GM19452 (cell line): ENCODE measurements around the gene NADSYN1.
"Not testable (repeated sequence)": the region's sequence is repeated elsewhere in the genome, so short reads cannot be mapped to it uniquely, and the experiment has no call there.

Source experiments
- ATAC-seq: cut with Tn5 transposase; IDR thresholded peaks from one replicate; pipeline ENCODE4 v1.9.1; 2021; ENCODE audit not compliant: unreplicated experiment

Gene NADSYN1

GRCh38 chr11:71525188-71525937 lies 72.4 kb downstream of the NADSYN1 start:
- no peak for ATAC-seq

GRCh38 chr11:71525938-71526495 lies 73.0 kb downstream of the NADSYN1 start:
- ATAC-seq = no peak

- ATAC-seq = not testable (repeated sequence)
Observed at GRCh38 chr11:71526796-71527575, 74.0 kb downstream of the NADSYN1 start, which contains the start of gene KRTAP5-7. KRTAP5-7 (plus strand) TSS chr11:71527267; CDS start chr11:71527301, 34 bp downstream.

GRCh38 chr11:71527576-71528210 lies 74.7 kb downstream of the NADSYN1 start:
- no peak for ATAC-seq

- no peak for ATAC-seq
Observed at GRCh38 chr11:71530602-71531001, 77.6 kb downstream of the NADSYN1 start.

GRCh38 chr11:71532036-71532610 lies 79.1 kb downstream of the NADSYN1 start:
- ATAC-seq = no peak

GRCh38 chr11:71534711-71535608 lies 82.0 kb downstream of the NADSYN1 start:
- not testable (repeated sequence) for ATAC-seq

- ATAC-seq = no peak
Observed at GRCh38 chr11:71535825-71536224, 82.8 kb downstream of the NADSYN1 start.

GRCh38 chr11:71537537-71537936 lies 84.5 kb downstream of the NADSYN1 start:
- ATAC-seq = no peak

GRCh38 chr11:71537977-71538665 lies 85.1 kb downstream of the NADSYN1 start, which contains the start of gene KRTAP5-8:
KRTAP5-8 (plus strand) TSS chr11:71538025; CDS start chr11:71538056, 31 bp downstream.
- not testable (repeated sequence) for ATAC-seq

GRCh38 chr11:71538666-71538990 lies 85.6 kb downstream of the NADSYN1 start:
- ATAC-seq = no peak

GRCh38 chr11:71539017-71539416 lies 86.0 kb downstream of the NADSYN1 start:
- ATAC-seq = no peak

GRCh38 chr11:71539971-71540370 lies 87.0 kb downstream of the NADSYN1 start:
- not testable (repeated sequence) for ATAC-seq

GRCh38 chr11:71540521-71541304 lies 87.7 kb downstream of the NADSYN1 start:
- not testable (repeated sequence) for ATAC-seq

GRCh38 chr11:71542382-71542781 lies 89.4 kb downstream of the NADSYN1 start:
- ATAC-seq = no peak

GRCh38 chr11:71542879-71543777 lies 90.1 kb downstream of the NADSYN1 start:
- ATAC-seq = no peak

- no peak for ATAC-seq
Observed at GRCh38 chr11:71543866-71544265, 90.9 kb downstream of the NADSYN1 start.
